ENCODE results near the gene TRIO. TPM values are rescaled to one million over a fixed set of nuclear protein-coding genes. Genes with fewer than 3 reads are reported as not detected.

Gene TRIO
- total RNA-seq, 3 donors from 2014 or later (not counting 1 experiment from before 2014, with no cell fraction given) = 84.6 to 136 (median 94.3) TPM

GRCh38 chr5:14405706-14406553 lies 262.8 kb downstream of the TRIO start:
- Mint-ChIP-seq H3K27me3 (ENCODE audit: low read depth in 2 of 2) (no peaks in the 10 kb centered on the region), H3K9me3 (peaks cover 7% of the 10 kb centered on the region in 2 donors), H3K4me1 (peaks cover 13 to 20% of the 10 kb centered on the region in 2 donors), H3K36me3 (no peaks in the 10 kb centered on the region), H3K27ac (no peak overlapping the region), H3K4me3 (no peak overlapping the region)
- Histone ChIP-seq H3K4me1 (ENCODE audit: control insufficient read depth, insufficient read depth, low read length) (no peaks in the 10 kb centered on the region), H3K27ac (ENCODE audit: low read length) (no peak overlapping the region), H3K4me3 (ENCODE audit: low read length) (no peak overlapping the region), H3K36me3 (ENCODE audit: control insufficient read depth, insufficient read depth, low read length) (peaks cover 21% of the 10 kb centered on the region), H3K27me3 (ENCODE audit: control insufficient read depth, insufficient read depth, low read length) (no peaks in the 10 kb centered on the region), H3K9me3 (ENCODE audit: control insufficient read depth, insufficient read depth, low read length) (peaks cover 14% of the 10 kb centered on the region)
- DNase-seq (no peak), ATAC-seq (no peak)
- intact Hi-C loops (cut with micrococcal nuclease) = no loop called here
- no peak for TF ChIP-seq CTCF (IDR thresholded peaks at IDR 0.05)
- 95% methylated on average over 20 of the region's 22 CpGs for WGBS (ENCODE audit: insufficient coverage)

GRCh38 chr5:14406554-14406849 lies 263.4 kb downstream of the TRIO start:
- Histone ChIP-seq H3K4me3 (ENCODE audit: low read length) (no peak overlapping the region), H3K27ac (ENCODE audit: low read length) (no peak overlapping the region), H3K27me3 (ENCODE audit: control insufficient read depth, insufficient read depth, low read length) (no peaks in the 10 kb centered on the region), H3K9me3 (ENCODE audit: control insufficient read depth, insufficient read depth, low read length) (peaks cover 14% of the 10 kb centered on the region), H3K36me3 (ENCODE audit: control insufficient read depth, insufficient read depth, low read length) (peaks cover 24% of the 10 kb centered on the region), H3K4me1 (ENCODE audit: control insufficient read depth, insufficient read depth, low read length) (no peaks in the 10 kb centered on the region)
- DNase-seq = no peak
- Mint-ChIP-seq H3K9me3 (peaks cover 7% of the 10 kb centered on the region in 2 donors), H3K4me3 (no peak overlapping the region), H3K27ac (no peak overlapping the region), H3K4me1 (peaks cover 13 to 20% of the 10 kb centered on the region in 2 donors), H3K27me3 (ENCODE audit: low read depth in 2 of 2) (no peaks in the 10 kb centered on the region), H3K36me3 (no peaks in the 10 kb centered on the region)
- WGBS (ENCODE audit: insufficient coverage) = 94% methylated on average over 12 of the region's 12 CpGs
- ATAC-seq = no peak
- TF ChIP-seq CTCF (IDR thresholded peaks at IDR 0.05) = no peak
- intact Hi-C loops (cut with micrococcal nuclease) = no loop called here

GRCh38 chr5:14407051-14407450 lies 263.9 kb downstream of the TRIO start:
- Histone ChIP-seq H3K4me3 (ENCODE audit: low read length) (no peak overlapping the region), H3K9me3 (ENCODE audit: control insufficient read depth, insufficient read depth, low read length) (peaks cover 14% of the 10 kb centered on the region), H3K4me1 (ENCODE audit: control insufficient read depth, insufficient read depth, low read length) (no peaks in the 10 kb centered on the region), H3K27me3 (ENCODE audit: control insufficient read depth, insufficient read depth, low read length) (no peaks in the 10 kb centered on the region), H3K36me3 (ENCODE audit: control insufficient read depth, insufficient read depth, low read length) (peaks cover 24% of the 10 kb centered on the region), H3K27ac (ENCODE audit: low read length) (no peak overlapping the region)
- H3K27me3 Mint-ChIP-seq (ENCODE audit: low read depth in 2 of 2) = no peaks in the 10 kb centered on the region
- H3K36me3 Mint-ChIP-seq = no peaks in the 10 kb centered on the region
- DNase-seq (no peak), ATAC-seq (no peak)
- peaks cover 13 to 20% of the 10 kb centered on the region in 2 donors for H3K4me1 Mint-ChIP-seq
- peaks cover 7% of the 10 kb centered on the region in 2 donors for H3K9me3 Mint-ChIP-seq
- 88% methylated on average over 5 of the region's 5 CpGs for WGBS (ENCODE audit: insufficient coverage)
- intact Hi-C loops (cut with micrococcal nuclease) = no loop called here
- TF ChIP-seq CTCF (IDR thresholded peaks at IDR 0.05) = no peak
- H3K4me3 Mint-ChIP-seq = no peak overlapping the region
- H3K27ac Mint-ChIP-seq = no peak overlapping the region
